Stomach smooth muscle (tissue), 2 donors: ENCODE measurements around the gene KIF1A.

Experiments used
- H3K27ac ChIP-seq: one replicate; pipeline ENCODE4 v1.7.0; 2013; ENCODE audit warnings: mild to moderate bottlenecking, low read length, inconsistent platforms
- H3K27me3 ChIP-seq, 2 donors: one replicate each; pipeline ENCODE4 v1.7.0; 2013; ENCODE audit warnings: low read length in 2 of 2; ENCODE audit not compliant: insufficient read depth in 2 of 2, control insufficient read depth in 1 of 2
- H3K36me3 ChIP-seq, 2 donors: one replicate each; pipeline ENCODE4 v1.7.0; 2013; ENCODE audit warnings: low read length in 2 of 2; ENCODE audit not compliant: control insufficient read depth in 2 of 2, insufficient read depth in 2 of 2
- H3K4me1 ChIP-seq: one replicate; pipeline ENCODE4 v1.7.0; 2013; ENCODE audit warnings: low read length; ENCODE audit not compliant: control insufficient read depth, insufficient read depth
- H3K4me3 ChIP-seq, 2 donors: one replicate each; pipeline ENCODE4 v1.7.0; 2013; ENCODE audit warnings: low read length in 2 of 2
- H3K9ac ChIP-seq, 2 donors: one replicate each; pipeline ENCODE4 v1.7.0; 2013; ENCODE audit warnings: low read length in 2 of 2, mild to moderate bottlenecking in 1 of 2
- H3K9me3 ChIP-seq, 2 donors: one replicate each; pipeline ENCODE4 v1.7.0; 2013; ENCODE audit warnings: low read length in 2 of 2; ENCODE audit not compliant: control insufficient read depth in 2 of 2
- donor health status: healthy.
- donor health status: Pancreatic carcinoma.

The KIF1A gene

DNA sequence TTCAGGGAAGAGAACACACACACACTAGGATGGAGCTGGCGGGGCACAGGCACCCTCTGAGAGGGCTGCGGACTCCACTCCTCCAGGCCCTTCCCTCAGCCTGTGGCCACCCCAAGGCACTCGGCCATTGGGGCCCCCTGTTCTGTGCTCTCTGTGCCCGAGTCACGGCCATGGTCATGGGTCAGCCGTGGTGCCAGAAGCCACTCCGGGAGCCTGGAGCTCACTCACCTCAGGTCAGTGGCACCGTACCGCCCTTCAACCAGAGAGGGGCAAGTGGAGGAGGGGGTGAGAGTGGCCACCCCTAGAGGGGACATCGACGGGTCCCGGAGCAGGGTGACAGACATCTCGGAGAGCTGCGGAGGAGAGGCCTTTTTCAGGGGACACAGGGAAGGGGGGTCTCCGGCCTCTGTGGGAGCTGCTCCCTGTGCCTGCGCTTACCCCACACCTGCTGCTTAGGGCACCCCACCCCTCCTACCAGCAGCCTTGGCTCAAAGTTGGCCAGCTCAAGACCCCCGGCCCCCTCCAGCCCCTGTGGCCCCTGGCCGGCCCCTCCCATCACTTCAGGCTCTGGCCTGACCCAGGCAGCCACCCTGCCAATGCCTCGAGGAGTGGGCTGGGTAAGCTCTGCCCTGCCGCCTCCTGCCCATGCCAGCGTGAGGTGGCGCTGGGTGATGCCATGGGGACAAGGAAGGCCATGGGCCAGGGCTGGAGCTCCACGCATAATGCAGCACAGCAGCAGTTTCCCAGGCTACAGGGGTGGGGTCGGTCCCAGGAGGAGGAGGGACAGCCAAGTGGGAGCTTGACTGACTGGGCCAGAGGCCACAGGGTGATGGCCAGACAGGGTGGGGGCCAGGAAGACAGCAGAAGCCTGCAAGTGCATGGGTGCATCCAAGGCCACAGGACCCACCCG is 99.1 kb downstream of the KIF1A start:
- Histone ChIP-seq H3K4me3 (no peak overlapping the region), H3K9me3 (no peaks in the 10 kb centered on the region), H3K4me1 (no peaks in the 10 kb centered on the region), H3K9ac (no peak overlapping the region), H3K27me3 (no peaks in the 10 kb centered on the region), H3K27ac (no peak overlapping the region), H3K36me3 (no peaks in the 10 kb centered on the region)

DNA sequence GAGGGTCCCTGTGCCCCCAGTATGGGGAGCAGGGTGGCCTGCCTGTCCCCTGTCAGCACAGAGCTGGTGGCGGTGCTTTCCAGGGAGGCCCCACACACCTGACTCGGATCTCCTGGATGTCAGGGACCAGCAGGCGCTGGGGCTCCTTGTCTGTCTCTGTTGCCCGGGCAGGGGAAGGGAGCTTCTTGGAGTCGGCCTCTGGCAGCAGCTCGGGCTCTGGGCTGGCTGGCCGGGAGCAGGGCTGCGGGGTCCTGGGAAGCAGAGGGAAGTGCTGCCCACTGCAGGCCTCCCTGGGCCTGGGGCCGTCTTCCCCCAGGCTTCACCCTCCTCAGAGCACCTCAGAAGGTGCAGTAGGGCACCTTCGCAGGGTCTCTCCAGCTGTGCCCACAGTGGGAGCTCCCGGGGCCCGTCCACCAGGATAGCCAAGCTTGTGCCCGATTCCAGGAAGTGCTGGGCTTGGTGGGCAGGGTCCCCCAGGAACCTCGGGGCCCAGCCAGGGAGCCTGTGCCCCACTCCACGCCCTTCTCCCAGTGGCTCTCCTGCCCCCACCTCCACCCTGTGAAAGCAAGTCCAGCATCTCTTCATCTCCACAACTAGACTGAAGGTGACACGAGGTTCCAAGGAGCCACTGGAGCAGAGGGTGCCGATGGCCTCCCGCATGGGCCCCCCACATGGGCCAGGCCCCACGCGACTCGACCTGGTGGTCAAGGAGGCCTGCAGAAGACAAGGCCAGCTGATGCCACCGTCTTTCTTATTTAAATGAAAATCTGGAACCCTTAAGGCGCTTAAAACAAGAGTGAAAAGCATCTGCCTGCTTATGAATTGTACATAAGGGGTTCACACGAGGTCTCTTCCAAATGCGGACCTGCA is 100.1 kb downstream of the KIF1A start:
- Histone ChIP-seq H3K27me3 (no peaks in the 10 kb centered on the region), H3K27ac (no peak overlapping the region), H3K36me3 (no peaks in the 10 kb centered on the region), H3K4me1 (no peaks in the 10 kb centered on the region), H3K4me3 (no peak overlapping the region), H3K9me3 (no peaks in the 10 kb centered on the region), H3K9ac (no peak overlapping the region)

DNA sequence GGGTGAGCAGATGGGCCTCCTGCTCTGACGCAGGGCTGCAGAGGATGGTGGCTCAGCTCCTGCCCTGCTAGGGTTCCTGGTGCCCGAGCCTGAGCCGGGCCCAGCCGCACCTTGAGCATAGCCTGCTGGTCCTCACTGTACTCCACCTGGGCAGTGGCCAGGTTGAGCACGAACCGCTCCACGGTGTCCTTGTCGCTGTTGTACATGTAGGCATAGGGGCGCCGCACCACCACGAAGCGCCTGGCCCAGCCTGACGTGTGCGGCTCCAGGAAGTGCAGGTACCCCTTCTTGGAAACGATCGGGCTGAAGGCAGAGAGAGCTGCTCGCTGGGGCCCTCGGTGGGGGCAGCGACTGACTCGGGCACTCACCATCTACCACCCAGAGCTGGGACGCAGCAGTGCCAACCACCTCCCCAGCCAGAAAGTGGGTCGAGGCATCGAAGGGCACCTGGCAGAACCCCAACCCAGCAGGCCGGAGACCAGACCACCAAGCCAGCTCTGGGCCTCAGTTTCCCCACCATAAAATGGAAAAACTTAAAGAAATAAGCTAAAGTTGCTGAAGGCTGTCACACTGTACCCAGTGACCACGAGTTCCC is 101.0 kb downstream of the KIF1A start:
- Histone ChIP-seq H3K27ac (no peak overlapping the region), H3K4me1 (no peaks in the 10 kb centered on the region), H3K4me3 (no peak overlapping the region), H3K36me3 (no peaks in the 10 kb centered on the region), H3K27me3 (no peaks in the 10 kb centered on the region), H3K9ac (no peak overlapping the region), H3K9me3 (no peaks in the 10 kb centered on the region)

DNA sequence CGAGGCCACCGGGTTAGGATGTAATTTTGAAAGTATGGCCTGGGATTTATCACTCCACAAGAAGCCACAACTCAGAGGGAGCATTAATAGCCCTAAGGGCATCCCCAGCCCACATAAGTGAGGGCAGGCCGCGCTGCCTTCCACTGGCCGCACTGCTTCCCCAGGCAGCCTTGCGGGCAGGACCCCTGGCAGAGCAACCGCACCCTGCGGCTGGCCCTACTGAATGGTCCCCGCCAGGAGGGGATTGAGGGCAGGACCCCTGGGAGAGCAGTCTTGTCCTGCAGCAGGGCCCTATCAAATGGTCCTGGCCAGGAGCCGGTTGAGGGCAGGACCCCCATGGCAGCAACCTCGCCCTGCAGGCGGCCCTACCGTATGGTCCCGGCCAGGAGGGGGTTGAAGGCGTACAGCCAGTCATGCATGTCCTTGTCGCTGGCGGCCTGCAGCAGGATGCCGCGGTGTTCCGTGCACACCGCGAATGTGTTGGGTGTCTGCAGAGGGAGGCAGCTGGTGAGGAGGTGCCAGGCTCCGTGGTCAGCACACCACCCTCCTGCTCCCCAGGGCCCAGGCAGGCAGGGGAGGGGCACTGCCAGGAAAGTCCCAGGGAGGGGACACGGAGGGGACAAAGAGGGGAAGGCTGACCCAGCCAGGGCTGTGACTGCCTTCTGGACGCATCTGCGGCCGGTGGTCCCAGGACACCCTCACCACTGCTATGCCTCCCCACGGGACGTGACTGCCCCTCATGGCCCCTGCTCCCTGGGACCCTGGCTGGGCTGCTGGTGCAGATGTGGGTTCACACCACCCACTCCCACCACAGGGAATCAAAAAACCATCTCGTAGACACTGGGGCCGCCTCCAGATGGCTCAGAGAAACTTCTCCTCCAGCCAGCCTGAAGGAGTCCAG is 102.1 kb downstream of the KIF1A start:
- Histone ChIP-seq H3K27me3 (no peaks in the 10 kb centered on the region), H3K4me1 (no peaks in the 10 kb centered on the region), H3K27ac (no peak overlapping the region), H3K9ac (no peak overlapping the region), H3K4me3 (no peak overlapping the region), H3K36me3 (no peaks in the 10 kb centered on the region), H3K9me3 (no peaks in the 10 kb centered on the region)

DNA sequence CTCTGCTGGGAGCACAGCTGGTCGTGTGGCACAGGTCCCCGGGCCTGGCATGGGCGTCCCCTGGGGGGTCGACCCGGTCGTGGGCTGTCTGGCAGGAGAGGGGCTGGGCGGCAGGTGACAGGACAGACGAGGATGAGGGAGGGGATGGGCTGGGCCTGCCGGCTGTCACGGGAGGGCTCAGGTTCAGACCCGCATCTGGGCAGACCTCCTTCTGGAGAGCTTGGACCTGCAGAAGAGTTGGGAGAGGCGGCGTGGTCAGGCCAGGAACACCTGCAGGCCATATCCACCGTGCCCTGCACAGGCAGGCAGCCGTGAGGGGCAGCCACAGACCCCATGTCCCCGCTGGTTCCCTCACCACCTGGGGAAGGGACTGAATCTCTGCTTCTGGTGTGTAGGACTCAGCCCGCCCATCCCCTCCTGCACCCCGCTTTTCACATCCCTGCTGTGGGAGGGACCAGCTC is 102.8 kb downstream of the KIF1A start:
- Histone ChIP-seq H3K36me3 (no peaks in the 10 kb centered on the region), H3K27ac (no peak overlapping the region), H3K4me1 (no peaks in the 10 kb centered on the region), H3K9ac (no peak overlapping the region), H3K9me3 (no peaks in the 10 kb centered on the region), H3K4me3 (no peak overlapping the region), H3K27me3 (no peaks in the 10 kb centered on the region)

DNA sequence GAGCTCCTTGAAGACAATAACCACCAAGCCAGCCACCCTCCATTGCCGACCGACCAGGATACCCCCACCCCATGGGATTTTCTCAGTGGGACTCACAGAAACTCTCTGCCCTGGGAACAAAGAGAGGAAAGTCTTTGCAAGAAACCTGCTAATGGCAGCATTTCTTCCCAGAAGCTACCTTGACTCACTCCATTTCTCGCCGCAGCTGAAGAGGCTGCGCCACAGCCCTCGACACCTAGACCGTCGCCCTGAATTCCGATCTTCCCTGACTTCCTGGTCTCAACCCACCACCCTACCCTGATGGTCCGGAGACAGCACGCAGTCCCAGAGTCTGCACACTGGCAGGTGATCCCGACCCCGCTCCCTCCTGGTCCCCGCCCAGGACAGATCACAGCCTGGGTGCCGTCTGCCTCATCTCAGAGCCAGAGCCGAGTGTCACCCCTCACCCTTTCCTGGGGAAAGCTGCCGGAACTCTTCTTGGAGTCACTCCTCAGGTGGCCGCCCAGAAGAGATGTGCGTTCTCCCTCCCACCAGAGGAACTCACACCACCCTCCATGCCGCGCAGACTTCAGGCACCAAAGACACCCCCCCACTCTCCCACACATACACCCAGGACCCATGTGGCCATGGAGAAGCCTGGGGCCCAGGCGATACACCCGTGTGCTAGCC is 103.8 kb downstream of the KIF1A start:
- Histone ChIP-seq H3K27ac (no peak overlapping the region), H3K9me3 (no peaks in the 10 kb centered on the region), H3K4me3 (no peak overlapping the region), H3K9ac (no peak overlapping the region), H3K4me1 (no peaks in the 10 kb centered on the region), H3K36me3 (no peaks in the 10 kb centered on the region), H3K27me3 (no peaks in the 10 kb centered on the region)

DNA sequence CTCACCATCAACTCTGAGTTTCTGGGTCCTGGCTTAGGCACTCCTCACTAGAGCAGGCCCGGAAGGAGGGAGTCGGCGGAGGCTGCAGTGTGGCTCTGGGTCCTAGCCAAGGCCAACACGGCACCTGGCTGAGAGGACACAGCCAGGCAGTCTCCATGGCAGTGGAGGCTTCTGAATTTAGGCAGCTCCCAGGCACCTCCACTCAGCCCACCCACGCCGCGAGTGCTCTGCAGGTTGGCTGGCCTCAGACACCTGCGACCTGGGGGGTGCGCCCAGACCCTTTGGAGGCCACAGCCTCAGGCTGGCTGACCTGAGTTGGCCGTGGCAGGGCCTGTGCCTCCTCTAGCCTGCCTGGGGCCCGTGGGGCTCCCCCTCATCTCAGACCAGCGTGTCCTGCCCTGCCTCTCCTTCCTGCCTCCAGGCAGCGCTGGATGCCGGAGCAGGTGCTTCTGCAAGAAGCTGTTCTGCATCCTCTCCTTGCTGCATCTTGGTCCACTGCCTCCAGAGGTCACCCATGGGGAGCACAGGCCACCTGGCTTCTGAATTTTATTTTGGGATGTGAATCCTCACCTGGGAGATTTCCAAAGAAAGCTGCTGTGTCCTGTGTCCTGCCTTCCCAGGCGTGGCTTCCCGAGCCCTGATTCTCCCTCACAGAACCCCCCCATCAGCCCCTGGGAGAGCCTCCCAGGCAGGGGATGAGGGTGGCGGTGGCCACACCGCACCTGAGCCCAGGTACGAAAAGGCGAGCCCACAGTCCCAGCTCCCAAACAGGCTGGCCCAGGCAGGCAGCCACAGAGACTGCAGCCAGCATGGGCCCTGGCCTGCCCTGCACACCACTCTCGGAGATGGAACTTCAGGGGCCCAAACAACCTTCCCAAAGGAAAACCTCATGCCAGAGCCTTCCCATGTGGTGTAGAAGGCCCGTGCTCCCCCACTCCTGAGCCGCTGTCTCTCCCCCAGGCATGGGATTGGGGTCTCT is 105.0 kb downstream of the KIF1A start:
- Histone ChIP-seq H3K36me3 (no peaks in the 10 kb centered on the region), H3K4me3 (no peak overlapping the region), H3K27ac (no peak overlapping the region), H3K27me3 (no peaks in the 10 kb centered on the region), H3K9me3 (no peaks in the 10 kb centered on the region), H3K9ac (no peak overlapping the region), H3K4me1 (no peaks in the 10 kb centered on the region)

DNA sequence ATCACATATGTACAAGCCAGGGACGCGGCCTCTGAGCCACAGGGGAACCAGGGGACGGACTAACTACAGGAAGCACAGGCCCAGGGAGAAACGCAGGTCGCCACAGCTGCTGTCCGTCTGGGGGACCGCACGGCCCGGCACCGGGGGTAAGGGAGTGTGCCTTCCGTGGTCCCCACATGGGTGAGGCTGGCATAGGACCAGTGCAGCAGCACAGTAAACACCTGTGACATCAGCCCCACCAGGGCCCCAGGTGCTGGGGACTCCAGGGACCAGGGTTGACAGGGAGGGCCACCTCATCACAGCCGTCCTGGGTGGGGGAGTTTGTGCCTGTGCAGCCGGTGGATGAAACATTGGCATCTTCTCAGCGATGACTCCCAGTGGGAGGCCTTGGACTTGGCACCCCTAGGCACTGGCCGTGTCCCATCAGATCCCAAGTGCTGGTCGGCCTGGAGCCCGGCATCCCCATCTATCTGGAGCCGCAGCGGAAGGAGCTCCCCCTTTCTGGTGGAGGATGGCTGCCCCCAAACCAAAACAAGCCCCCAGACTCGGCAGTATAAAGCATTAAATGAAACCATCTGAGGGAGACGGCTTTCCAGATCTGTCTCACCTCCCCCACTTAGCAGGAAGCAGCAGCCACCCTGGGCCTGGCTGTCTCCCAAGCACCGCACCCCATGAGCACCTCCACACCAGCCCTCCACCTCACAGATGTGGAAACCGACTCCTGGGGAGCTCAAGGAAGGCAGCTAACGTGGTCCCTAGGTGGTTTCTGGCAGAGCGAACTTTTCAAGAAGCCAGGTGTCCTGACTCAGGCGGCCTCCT is 105.9 kb downstream of the KIF1A start:
- Histone ChIP-seq H3K9me3 (no peaks in the 10 kb centered on the region), H3K27me3 (peaks cover 0 to 3% of the 10 kb centered on the region in 2 donors), H3K4me1 (no peaks in the 10 kb centered on the region), H3K4me3 (no peak overlapping the region), H3K9ac (no peak overlapping the region), H3K27ac (no peak overlapping the region), H3K36me3 (no peaks in the 10 kb centered on the region)
